AG04450 (cell line): ENCODE data around the gene FOXC2. TPM values are rescaled to one million over a fixed set of nuclear protein-coding genes. Genes with fewer than 3 reads are reported as not detected.

Experiments
- CTCF ChIA-PET: fragments of 300-600, 350-600 bp; formaldehyde crosslinking; extraction: SDS; loops from one replicate; lab custom pipeline; 2022; ENCODE audit warnings: antibody characterized with exemption, inconsistent platforms; lab: Charles Lee
- POLR2A ChIA-PET: fragments of 350-600 bp; formaldehyde crosslinking; extraction: SDS; loops from one replicate; lab custom pipeline; 2021; ENCODE audit warnings: antibody characterized with exemption, inconsistent platforms; lab: Yijun Ruan, JAX
- DNase-seq: peaks from one replicate; pipeline ENCODE4 v3.0.0-alpha.2; 2011; ENCODE audit warnings: low read depth, low spot score
- H3K27ac ChIP-seq: one replicate; pipeline ENCODE4 v1.5.1; 2012; ENCODE audit warnings: low read depth, low read length, control low read depth
- H3K27me3 ChIP-seq: one replicate; pipeline ENCODE4 v1.6.0; 2012; ENCODE audit warnings: low read length; ENCODE audit not compliant: control insufficient read depth, insufficient read depth
- H3K4me3 ChIP-seq: 2 replicates; pipeline ENCODE4 v1.5.1; 2011; ENCODE audit warnings: mild to moderate bottlenecking, low read depth, low read length, control low read depth
- H3K9me3 ChIP-seq: 2 replicates; pipeline ENCODE4 v1.5.1; 2012; ENCODE audit warnings: low read length; ENCODE audit not compliant: control insufficient read depth, insufficient read depth
- polyA plus RNA-seq: library from polyadenylated mRNA; depleted of rRNA; stranded (reverse); fragments of >200 nt; gene quantifications from 2 replicates; pipeline ENCODE4 v1.2.3, GENCODE V29; 2011
- TF ChIP-seq, protein P1 (sequence below): IDR thresholded peaks from 2 replicates; pipeline ENCODE4 v1.5.1; 2011; ENCODE audit warnings: low read depth, low read length, control low read depth, inconsistent platforms

The FOXC2 gene
- polyA plus RNA-seq, 1 experiment, result 0.79 TPM

DNA sequence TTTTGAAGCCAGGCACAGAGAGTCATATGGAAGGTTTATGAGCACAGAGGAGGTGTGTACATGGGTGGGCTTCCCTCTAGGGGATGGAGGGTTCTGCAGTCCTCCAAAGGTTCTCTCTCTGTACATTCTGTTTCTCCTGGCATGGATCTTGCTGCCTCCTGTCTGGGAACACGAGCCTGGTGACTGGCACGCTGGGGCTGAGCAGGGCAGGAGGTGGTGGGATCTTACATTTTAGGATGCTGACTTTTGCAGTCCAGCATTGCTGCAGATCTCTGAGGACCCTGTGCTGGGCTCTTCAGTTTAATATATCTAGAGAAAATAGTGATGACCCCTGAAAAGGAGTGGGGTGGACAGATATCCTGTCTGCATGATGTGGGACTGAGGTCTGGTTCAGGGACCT lies 34.7 kb downstream of the FOXC2 start:
- ChIA-PET CTCF (no interaction called here), POLR2A (no interaction called here)
- Histone ChIP-seq H3K27me3 (no peaks in the 10 kb centered on the region), H3K9me3 (peaks cover 8% of the 10 kb centered on the region), H3K27ac (no peak overlapping the region), H3K4me3 (no peak overlapping the region)
- TF ChIP-seq, protein P1, sequence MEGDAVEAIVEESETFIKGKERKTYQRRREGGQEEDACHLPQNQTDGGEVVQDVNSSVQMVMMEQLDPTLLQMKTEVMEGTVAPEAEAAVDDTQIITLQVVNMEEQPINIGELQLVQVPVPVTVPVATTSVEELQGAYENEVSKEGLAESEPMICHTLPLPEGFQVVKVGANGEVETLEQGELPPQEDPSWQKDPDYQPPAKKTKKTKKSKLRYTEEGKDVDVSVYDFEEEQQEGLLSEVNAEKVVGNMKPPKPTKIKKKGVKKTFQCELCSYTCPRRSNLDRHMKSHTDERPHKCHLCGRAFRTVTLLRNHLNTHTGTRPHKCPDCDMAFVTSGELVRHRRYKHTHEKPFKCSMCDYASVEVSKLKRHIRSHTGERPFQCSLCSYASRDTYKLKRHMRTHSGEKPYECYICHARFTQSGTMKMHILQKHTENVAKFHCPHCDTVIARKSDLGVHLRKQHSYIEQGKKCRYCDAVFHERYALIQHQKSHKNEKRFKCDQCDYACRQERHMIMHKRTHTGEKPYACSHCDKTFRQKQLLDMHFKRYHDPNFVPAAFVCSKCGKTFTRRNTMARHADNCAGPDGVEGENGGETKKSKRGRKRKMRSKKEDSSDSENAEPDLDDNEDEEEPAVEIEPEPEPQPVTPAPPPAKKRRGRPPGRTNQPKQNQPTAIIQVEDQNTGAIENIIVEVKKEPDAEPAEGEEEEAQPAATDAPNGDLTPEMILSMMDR, result no peak
- DNase-seq, result no peak

DNA sequence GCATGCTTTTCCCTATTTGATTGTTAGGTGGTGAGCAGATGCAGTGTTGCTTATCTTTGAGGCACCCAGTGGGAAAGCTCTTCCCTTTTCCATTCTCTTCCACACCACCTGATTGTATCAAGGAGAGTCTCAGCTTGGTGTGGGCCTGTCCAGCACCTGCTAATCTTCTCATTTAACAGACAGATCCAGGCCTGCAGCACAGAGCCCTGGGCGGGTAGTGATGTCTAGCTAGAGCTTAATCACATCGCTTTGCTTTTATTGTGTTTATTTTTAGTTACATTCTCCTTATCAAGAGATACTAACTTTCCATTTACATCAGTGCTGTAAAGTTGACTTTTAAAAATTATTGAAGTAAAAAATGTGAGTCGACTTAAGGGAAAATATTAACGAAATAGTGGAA lies 35.9 kb downstream of the FOXC2 start:
- ChIA-PET CTCF (no interaction called here), POLR2A (no interaction called here)
- TF ChIP-seq, protein P1, result no peak
- Histone ChIP-seq H3K9me3 (peaks cover 5% of the 10 kb centered on the region), H3K4me3 (no peak overlapping the region), H3K27ac (no peak overlapping the region), H3K27me3 (no peaks in the 10 kb centered on the region)
- no peak for DNase-seq

DNA sequence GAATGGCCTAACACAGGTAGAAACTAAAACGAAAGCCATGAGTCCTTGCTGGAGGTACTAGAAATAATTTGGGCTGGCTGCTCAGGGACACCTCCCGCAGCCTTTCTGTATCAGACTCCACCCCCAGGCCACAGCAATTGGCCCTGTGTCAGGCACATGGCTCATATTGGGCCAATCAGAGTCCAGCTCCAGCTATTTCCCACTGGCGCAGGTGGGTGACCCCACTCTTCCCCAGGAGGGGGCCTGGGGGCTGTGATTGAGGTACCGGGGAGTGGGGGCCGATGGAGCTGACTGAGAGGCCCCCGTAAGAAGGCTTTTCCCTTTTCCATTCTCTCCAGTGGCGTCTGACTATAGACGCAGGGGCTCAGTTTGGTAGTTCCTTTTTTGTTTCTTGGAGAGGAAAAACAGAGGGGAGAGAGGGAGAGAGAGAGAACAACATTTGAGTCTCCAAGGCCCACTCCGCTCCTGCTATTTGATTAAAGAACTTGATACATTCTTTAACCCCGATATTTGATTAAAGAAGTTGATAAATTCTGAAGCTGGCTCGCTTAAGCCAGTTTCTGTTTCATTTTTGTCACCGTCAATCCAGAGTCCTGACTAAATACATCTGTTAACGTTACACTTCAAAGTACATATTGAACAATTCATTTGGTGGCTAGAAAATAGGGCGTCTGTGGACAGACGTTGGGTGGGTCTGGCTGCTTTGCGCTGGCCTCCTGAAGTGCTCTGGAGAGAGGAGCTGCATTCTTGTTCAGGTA lies 38.0 kb downstream of the FOXC2 start:
- Histone ChIP-seq H3K27ac (no peak overlapping the region), H3K4me3 (no peak overlapping the region), H3K9me3 (peaks cover 9% of the 10 kb centered on the region), H3K27me3 (no peaks in the 10 kb centered on the region)
- no peak for DNase-seq
- TF ChIP-seq, protein P1, result no peak
- ChIA-PET CTCF (interaction anchor here (0.8 to 1.5 kb wide), 2 partner anchors 458 to 459 kb away, joined by 3 to 5 read pairs; no protein-coding TSS in a partner anchor), POLR2A (interaction anchor here (1.3 kb wide), 1 partner anchor 28 kb away, joined by 4 read pairs; no protein-coding TSS in a partner anchor)

DNA sequence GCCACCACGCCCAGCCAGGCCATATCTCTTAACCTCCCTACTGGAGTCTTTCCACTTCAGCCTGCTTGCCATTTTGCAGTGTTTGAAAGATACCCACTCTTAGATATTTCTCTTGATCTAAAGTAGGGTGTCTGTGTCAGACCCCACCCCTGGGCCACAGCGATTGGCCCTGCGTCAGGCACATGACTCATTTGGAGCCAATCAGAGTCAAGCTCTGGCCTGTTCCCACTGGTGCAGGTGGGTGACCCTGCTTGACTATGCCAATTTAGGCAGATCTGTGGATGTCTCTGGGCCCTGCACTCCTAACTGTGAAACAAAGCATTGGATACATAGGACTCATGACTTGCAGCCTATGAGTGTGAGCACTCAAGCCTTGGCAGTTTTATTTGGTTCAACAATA lies 39.3 kb downstream of the FOXC2 start:
- Histone ChIP-seq H3K27me3 (no peaks in the 10 kb centered on the region), H3K4me3 (no peak overlapping the region), H3K27ac (no peak overlapping the region), H3K9me3 (peaks cover 9% of the 10 kb centered on the region)
- TF ChIP-seq, protein P1, result no peak
- POLR2A ChIA-PET, result interaction anchor here (1.3 kb wide), 1 partner anchor 30 kb away, joined by 4 read pairs; no protein-coding TSS in a partner anchor
- DNase-seq, result no peak
- CTCF ChIA-PET, result interaction anchor here (1.5 kb wide), 1 partner anchor 456 kb away, joined by 5 read pairs; no protein-coding TSS in a partner anchor

DNA sequence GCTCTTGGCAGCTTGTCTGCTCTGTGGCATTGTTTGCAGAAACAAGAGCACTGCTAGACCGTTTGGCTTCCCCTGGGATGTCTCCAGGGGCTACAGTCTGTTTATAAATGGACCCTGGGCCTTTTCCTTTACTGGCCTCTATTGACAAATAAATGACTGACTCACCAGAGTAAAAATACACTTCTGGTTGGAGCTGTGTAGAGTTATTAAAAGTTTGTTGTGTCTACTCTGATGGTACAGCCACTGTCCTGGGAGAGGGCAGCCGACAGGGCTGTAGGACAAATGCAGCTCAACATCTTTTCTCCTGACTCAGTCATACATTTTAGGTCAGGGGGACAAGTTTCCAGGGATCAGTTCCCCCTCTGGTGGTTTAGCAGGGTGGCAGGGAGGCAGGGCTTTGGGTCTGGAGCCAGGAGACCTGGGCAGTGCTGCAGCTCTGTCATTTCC lies 41.7 kb downstream of the FOXC2 start:
- no peak for DNase-seq
- CTCF ChIA-PET, result no interaction called here
- peaks cover 9% of the 10 kb centered on the region for H3K9me3 ChIP-seq
- TF ChIP-seq, protein P1, result 0 out of 2 replicates have a peak, but pooled peaks have one; percentile 24
- POLR2A ChIA-PET, result interaction anchor here (0.6 to 2.1 kb wide), 5 partner anchors 23 to 1038 kb away, joined by 3 to 9 read pairs (median 3); no protein-coding TSS in a partner anchor
- no peak overlapping the region for H3K4me3 ChIP-seq
- H3K27ac ChIP-seq, result peak overlapping the region; percentile 93
- H3K27me3 ChIP-seq, result no peaks in the 10 kb centered on the region
